IMR-90 (cell line): ENCODE data around the gene KLHL11. TPM values are rescaled to one million over a fixed set of nuclear protein-coding genes. Genes with fewer than 3 reads are reported as not detected.
A peak's percentile ranks its signal among the peaks of the same experiment; 100 is the strongest.

Experiments used
- ATAC-seq: fragments of 200-7000 bp; cut with Tn5 transposase; 2 replicates; pipeline ENCODE4 v1.9.1; 2020; ENCODE audit warnings: low read depth, mild to moderate bottlenecking, moderate library complexity
- BruUV-seq: library from RNA; stranded (reverse); fragments of 400-500 nt; replicated peaks from 2 replicates; lab custom pipeline; 2021; lab: Mats Ljungman, UMichigan
- CTCF ChIA-PET: fragments of 300-600 bp; formaldehyde crosslinking; extraction: SDS; loops from one replicate; lab custom pipeline; 2021; ENCODE audit warnings: antibody characterized with exemption; lab: Yijun Ruan, JAX
- POLR2A ChIA-PET: fragments of 300-600 bp; sonication (Branson Sonifier 250); formaldehyde crosslinking; loops from one replicate; lab custom pipeline; 2022; ENCODE audit warnings: antibody characterized with exemption; ENCODE audit not compliant: unreplicated experiment; lab: Charles Lee
- DNase-seq: peaks from one replicate; pipeline ENCODE4 v3.0.0; 2013
- H2AFZ ChIP-seq: replicated peaks from 2 replicates; pipeline ENCODE3; 2013; ENCODE audit warnings: low read length, mild to moderate bottlenecking; ENCODE audit not compliant: poor library complexity
- H2AK5ac ChIP-seq: 2 replicates; pipeline ENCODE4 v1.6.1; 2013; ENCODE audit warnings: low read depth, low read length, inconsistent platforms
- H2AK9ac ChIP-seq: replicated peaks from 2 replicates; pipeline ENCODE3; 2013; ENCODE audit warnings: mild to moderate bottlenecking, low read depth, low read length, moderate library complexity; ENCODE audit not compliant: poor library complexity
- H2BK120ac ChIP-seq: 2 replicates; pipeline ENCODE4 v1.6.1; 2013; ENCODE audit warnings: low read depth, low read length, inconsistent platforms
- H2BK15ac ChIP-seq: 3 replicates; pipeline ENCODE4 v1.6.1; 2013; ENCODE audit warnings: low read depth, low read length, inconsistent platforms
- H2BK20ac ChIP-seq: 2 replicates; pipeline ENCODE4 v1.6.1; 2013; ENCODE audit warnings: low read depth, mild to moderate bottlenecking, inconsistent platforms, low read length, moderate library complexity
- H2BK5ac ChIP-seq: 2 replicates; pipeline ENCODE4 v1.6.1; 2013; ENCODE audit warnings: mild to moderate bottlenecking, low read depth, low read length, inconsistent platforms; ENCODE audit not compliant: poor library complexity, severe bottlenecking
- H3K14ac ChIP-seq: replicated peaks from 2 replicates; pipeline ENCODE4 v1.6.1; 2013; ENCODE audit warnings: low read depth, low read length, inconsistent platforms
- H3K18ac ChIP-seq: 2 replicates; pipeline ENCODE4 v1.6.1; 2013; ENCODE audit warnings: low read depth, low read length, control low read depth
- H3K23ac ChIP-seq: 2 replicates; pipeline ENCODE4 v1.6.1; 2013; ENCODE audit warnings: low read depth, low read length, inconsistent platforms
- H3K27ac ChIP-seq: 2 replicates; pipeline ENCODE4 v1.5.1; 2013; ENCODE audit warnings: mild to moderate bottlenecking, control low read depth, low read length; ENCODE audit not compliant: insufficient read depth
- H3K27me3 ChIP-seq: 2 replicates; pipeline ENCODE4 v1.6.1; 2013; ENCODE audit warnings: low read length; ENCODE audit not compliant: control insufficient read depth, insufficient read depth
- H3K36me3 ChIP-seq: 2 replicates; pipeline ENCODE4 v1.6.1; 2013; ENCODE audit warnings: low read length, mixed read lengths; ENCODE audit not compliant: control insufficient read depth, insufficient read depth
- H3K4ac ChIP-seq: 2 replicates; pipeline ENCODE4 v1.6.1; 2013; ENCODE audit warnings: low read depth, low read length, inconsistent platforms
- H3K4me1 ChIP-seq: 2 replicates; pipeline ENCODE4 v1.6.1; 2013; ENCODE audit warnings: low read length, mixed read lengths; ENCODE audit not compliant: control insufficient read depth, insufficient read depth
- H3K4me2 ChIP-seq: 2 replicates; pipeline ENCODE4 v1.6.1; 2013; ENCODE audit warnings: low read depth, mild to moderate bottlenecking, control low read depth, low read length, moderate library complexity
- H3K4me3 ChIP-seq: 2 replicates; pipeline ENCODE4 v1.5.1; 2013; ENCODE audit warnings: low read depth, mild to moderate bottlenecking, control low read depth, low read length, moderate library complexity; ENCODE audit not compliant: insufficient read depth
- H3K56ac ChIP-seq: 2 replicates; pipeline ENCODE4 v1.6.1; 2013; ENCODE audit warnings: low read length, inconsistent platforms; ENCODE audit not compliant: insufficient read depth; ENCODE audit errors: extremely low read depth
- H3K79me1 ChIP-seq, 2 experiments: 2 replicates each; pipeline ENCODE4 v1.6.1; 2013; ENCODE audit warnings: low read length in 2 of 2, inconsistent platforms in 1 of 2, low read depth in 1 of 2
- H3K9ac ChIP-seq: 2 replicates; pipeline ENCODE4 v1.6.1; 2013; ENCODE audit warnings: low read depth, low read length, control low read depth
- H3K9me1 ChIP-seq: 2 replicates; pipeline ENCODE4 v1.6.1; 2013; ENCODE audit warnings: low read length, inconsistent platforms; ENCODE audit not compliant: insufficient read depth
- H3K9me3 ChIP-seq: 2 replicates; pipeline ENCODE4 v1.6.1; 2013; ENCODE audit warnings: low read length; ENCODE audit not compliant: control insufficient read depth, insufficient read depth
- H4K20me1 ChIP-seq: 2 replicates; pipeline ENCODE4 v1.6.1; 2013; ENCODE audit warnings: low read length, inconsistent platforms; ENCODE audit not compliant: insufficient read depth
- H4K5ac ChIP-seq: 2 replicates; pipeline ENCODE4 v1.6.1; 2013; ENCODE audit warnings: mild to moderate bottlenecking, low read depth, low read length, control low read depth
- H4K8ac ChIP-seq, 2 experiments: 2 replicates each; pipeline ENCODE4 v1.6.1; 2013; ENCODE audit warnings: low read depth in 2 of 2, low read length in 2 of 2, control low read depth in 1 of 2, inconsistent platforms in 1 of 2
- H4K91ac ChIP-seq: 2 replicates; pipeline ENCODE4 v1.6.1; 2013; ENCODE audit warnings: low read depth, low read length, inconsistent platforms; ENCODE audit not compliant: insufficient read depth
- BHLHE40 ChIP-seq: fragments of 150-350 bp; IDR thresholded peaks from 2 replicates; pipeline ENCODE4 v1.6.1; 2016; ENCODE audit warnings: mild to moderate bottlenecking, low read depth, low read length
- CEBPB ChIP-seq: IDR thresholded peaks from 2 replicates; pipeline ENCODE4 v1.6.1; 2012; ENCODE audit warnings: low read depth, low read length, improper control_type of control experiment
- CHD1 ChIP-seq: IDR thresholded peaks from 2 replicates; pipeline ENCODE4 v1.6.1; 2012; ENCODE audit warnings: low read depth, low read length, improper control_type of control experiment
- CTCF ChIP-seq: conservative IDR thresholded peaks from 2 replicates; pipeline ENCODE4 v1.5.1; 2012; ENCODE audit warnings: mild to moderate bottlenecking, low read depth, low read length, improper control_type of control experiment
- ELK1 ChIP-seq: fragments of 150-350 bp; IDR thresholded peaks from 2 replicates; pipeline ENCODE4 v1.6.1; 2016; ENCODE audit warnings: low read depth, mild to moderate bottlenecking, low read length, moderate library complexity, borderline replicate concordance
- FOS ChIP-seq: fragments of 150-350 bp; IDR thresholded peaks from 2 replicates; pipeline ENCODE4 v1.6.1; 2016; ENCODE audit warnings: low read depth, low read length
- MAFK ChIP-seq: IDR thresholded peaks from 2 replicates; pipeline ENCODE4 v1.6.1; 2012; ENCODE audit warnings: low read depth, low read length, improper control_type of control experiment
- MXI1 ChIP-seq: IDR thresholded peaks from 2 replicates; pipeline ENCODE4 v1.6.1; 2012; ENCODE audit warnings: low read depth, mild to moderate bottlenecking, low read length, moderate library complexity, borderline replicate concordance
- NFE2L2 ChIP-seq: fragments of 150-350 bp; IDR thresholded peaks from 2 replicates; pipeline ENCODE4 v1.6.1; 2016; ENCODE audit warnings: low read depth, mild to moderate bottlenecking, low read length
- POLR2A ChIP-seq: IDR thresholded peaks from 2 replicates; pipeline ENCODE4 v1.6.1; 2012; ENCODE audit warnings: mild to moderate bottlenecking, low read depth, low read length
- RAD21 ChIP-seq: IDR thresholded peaks from 2 replicates; pipeline ENCODE4 v1.6.1; 2012; ENCODE audit warnings: low read length, improper control_type of control experiment
- RCOR1 ChIP-seq: IDR thresholded peaks from 2 replicates; pipeline ENCODE4 v1.6.1; 2012; ENCODE audit warnings: mild to moderate bottlenecking, low read length, improper control_type of control experiment; ENCODE audit not compliant: insufficient replicate concordance
- RFX5 ChIP-seq: IDR thresholded peaks from 2 replicates; pipeline ENCODE4 v1.8.0; 2012; ENCODE audit warnings: low read depth, mild to moderate bottlenecking, low read length, moderate library complexity
- SMC3 ChIP-seq: fragments of 150-350 bp; IDR thresholded peaks from 2 replicates; pipeline ENCODE4 v1.6.1; 2016; ENCODE audit warnings: low read depth, mild to moderate bottlenecking, antibody characterized with exemption, low read length, moderate library complexity
- WGBS, 2 experiments: methylation state at CpG; one replicate each; pipeline versions ENCODE4 v1.1.5 to v1.1.7; 2013; ENCODE audit warnings: missing lambda C conversion rate in 2 of 2; ENCODE audit not compliant: insufficient read length in 1 of 2; ENCODE audit errors: extremely low coverage in 2 of 2; 5-methylcytosine and 5-hydroxymethylcytosine counted together
- dilution Hi-C: fragments of 300-500 bp; cut with HindIII; formaldehyde crosslinking; loops from one replicate; pipeline ENCODE4 v1.14.3; 2018; ENCODE audit warnings: low sequenced_read_pairs; ENCODE audit not compliant: unreplicated experiment
- in situ Hi-C: fragments of 300-500 bp; cut with MboI; formaldehyde crosslinking; loops from 3 replicates; pipeline ENCODE4 v1.14.3; 2019; ENCODE audit warnings: low sequenced_read_pairs, inconsistent platforms, mixed read lengths
- intact Hi-C: fragments of 100-400 bp; cut with micrococcal nuclease; formaldehyde crosslinking; loops from 2 replicates; pipeline ENCODE4 v1.10.0; 2022
- polyA plus RNA-seq, 3 experiments: library from polyadenylated mRNA; depleted of rRNA; stranded (reverse); fragments of >200 nt; gene quantifications; 2 replicates each; pipeline ENCODE4 v1.2.3, GENCODE V29; 2012; ENCODE audit warnings: low replicate concordance in 1 of 3
- total RNA-seq: library from RNA; depleted of rRNA; stranded (reverse); fragments of >200 nt; gene quantifications from 2 replicates; pipeline ENCODE4 v1.2.3, GENCODE V29; 2012
- TF ChIP-seq, protein P1 (sequence below): fragments of 150-350 bp; IDR thresholded peaks from 2 replicates; pipeline ENCODE4 v1.6.1; 2017; ENCODE audit warnings: mild to moderate bottlenecking, antibody characterized with exemption, low read length, low read depth

The KLHL11 gene
- total and polyA plus RNA-seq, 2 of the 4 experiments (the other 2 are of a cell fraction) = 4.1 to 38.5 TPM

GRCh38 chr17:41894791-41895331 is 29.6 kb upstream of the KLHL11 start:
- Histone ChIP-seq H3K4me2 (peak overlapping the region; percentile 47; the same call in 1 of the 2 replicates), H3K27me3 (no peaks in the 10 kb centered on the region), H3K56ac (no peak overlapping the region), H3K18ac (0 out of 2 replicates have a peak overlapping the region, but pooled peaks have one; percentile 18), H2AFZ (peak overlapping the region; percentile 8), H3K23ac (no peak overlapping the region; the same call in 1 of the 2 replicates), H2BK5ac (peak overlapping the region; percentile 57), H2BK15ac (no peak overlapping the region), H3K36me3 (peaks cover 74% of the 10 kb centered on the region), H2BK120ac (no peak overlapping the region), H3K9ac (no peak overlapping the region), H3K4me1 (peaks cover 18% of the 10 kb centered on the region), H3K79me1 (peaks cover 29 to 81% of the 10 kb centered on the region in 2 experiments), H3K4me3 (no peak overlapping the region), H4K91ac (no peak overlapping the region), H3K9me1 (peaks cover 28% of the 10 kb centered on the region), H2BK20ac (no peak overlapping the region), H3K14ac (no peak overlapping the region), H3K27ac (peak overlapping the region; percentile 75), H4K5ac (no peak overlapping the region), H2AK5ac (peak overlapping the region; percentile 39; the same call in 1 of the 2 replicates), H4K20me1 (peaks cover 57% of the 10 kb centered on the region), H3K4ac (no peak overlapping the region), H2AK9ac (peak overlapping the region; percentile 29), H3K9me3 (no peaks in the 10 kb centered on the region), H4K8ac (0 out of 4 replicates have a peak overlapping the region, but pooled peaks of 1 of the 2 experiments have one; percentile 19)
- ChIA-PET POLR2A (interaction anchor here (0.5 kb wide), 1 partner anchor 1367 kb away, joined by 6 read pairs; no protein-coding TSS in a partner anchor), CTCF (interaction anchor here (0.6 to 0.9 kb wide), 4 partner anchors 65 to 531 kb away, joined by 3 to 7 read pairs (median 3); no protein-coding TSS in a partner anchor)
- ATAC-seq (peak; percentile 82), DNase-seq (peak; percentile 90)
- in situ Hi-C loops = no loop called here
- WGBS, 2 experiments = 40% methylated on average over 1 of the region's 7 CpGs; no CpG with 5 or more reads in 1 of the 2 experiments
- intact Hi-C loops = no loop called here
- TSS peak; percentile 36 for BruUV-seq
- dilution Hi-C loops = no loop called here
- no peak for TF ChIP-seq CTCF
- TF ChIP-seq POLR2A = no peak
- peak; percentile 5; the same call in 1 of the 2 replicates for TF ChIP-seq RAD21
- peak; percentile 90 for TF ChIP-seq BHLHE40
- no peak for TF ChIP-seq SMC3
- TF ChIP-seq, protein P1, sequence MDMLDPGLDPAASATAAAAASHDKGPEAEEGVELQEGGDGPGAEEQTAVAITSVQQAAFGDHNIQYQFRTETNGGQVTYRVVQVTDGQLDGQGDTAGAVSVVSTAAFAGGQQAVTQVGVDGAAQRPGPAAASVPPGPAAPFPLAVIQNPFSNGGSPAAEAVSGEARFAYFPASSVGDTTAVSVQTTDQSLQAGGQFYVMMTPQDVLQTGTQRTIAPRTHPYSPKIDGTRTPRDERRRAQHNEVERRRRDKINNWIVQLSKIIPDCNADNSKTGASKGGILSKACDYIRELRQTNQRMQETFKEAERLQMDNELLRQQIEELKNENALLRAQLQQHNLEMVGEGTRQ = no peak
- TF ChIP-seq RCOR1 = no peak
- TF ChIP-seq CEBPB = peak; percentile 98
- no peak for TF ChIP-seq CHD1
- no peak for TF ChIP-seq MXI1
- TF ChIP-seq ELK1 = no peak
- TF ChIP-seq NFE2L2 = no peak
- TF ChIP-seq FOS = no peak
- 0 out of 2 replicates have a peak, but pooled peaks have one; percentile 1 for TF ChIP-seq MAFK
- no peak for TF ChIP-seq RFX5
